Glutamatergic neuron (in vitro differentiated cells): ENCODE results near the gene ATG4C. TPM values are rescaled to one million over a fixed set of nuclear protein-coding genes. Genes with fewer than 3 reads are reported as not detected.
"Not testable (repeated sequence)": the region's sequence is repeated elsewhere in the genome, so short reads cannot be mapped to it uniquely, and the experiment has no call there.

Source experiments
- DNase-seq: peaks from one replicate; pipeline ENCODE4 v3.0.0; 2022
- H3K27ac Mint-ChIP-seq: one replicate; pipeline ENCODE4 v1.8.0; 2020; ENCODE audit warnings: mild to moderate bottlenecking, mixed read lengths, inconsistent platforms; ENCODE audit not compliant: unreplicated experiment
- H3K27me3 Mint-ChIP-seq: one replicate; pipeline ENCODE4 v1.8.0; 2020; ENCODE audit warnings: mild to moderate bottlenecking, moderate library complexity, mixed read lengths, inconsistent platforms; ENCODE audit not compliant: unreplicated experiment
- H3K36me3 Mint-ChIP-seq: one replicate; pipeline ENCODE4 v1.8.0; 2020; ENCODE audit warnings: mild to moderate bottlenecking, mixed read lengths, inconsistent platforms; ENCODE audit not compliant: unreplicated experiment
- H3K4me1 Mint-ChIP-seq: one replicate; pipeline ENCODE4 v1.8.0; 2020; ENCODE audit warnings: mild to moderate bottlenecking, low read depth, mixed read lengths, inconsistent platforms; ENCODE audit not compliant: unreplicated experiment
- H3K4me3 Mint-ChIP-seq: one replicate; pipeline ENCODE4 v1.8.0; 2020; ENCODE audit warnings: mild to moderate bottlenecking, mixed read lengths, inconsistent platforms; ENCODE audit not compliant: unreplicated experiment
- H3K9me3 Mint-ChIP-seq: one replicate; pipeline ENCODE4 v1.8.0; 2020; ENCODE audit warnings: mild to moderate bottlenecking, moderate library complexity, mixed read lengths, inconsistent platforms; ENCODE audit not compliant: unreplicated experiment
- CTCF ChIP-seq: fragments of 200-600 bp; sonication (generic); IDR thresholded peaks from one replicate; pipeline ENCODE4 v1.5.0; 2021; ENCODE audit not compliant: partially characterized antibody, unreplicated experiment
- total RNA-seq: library from RNA; stranded (reverse); fragmentation: NEBNext Ultra II Directional; extraction: Animal tissue kit (Norgen Biotek cat#: 25700); gene quantifications from one replicate; pipeline ENCODE4 v1.2.1, GENCODE V29; 2021; ENCODE audit not compliant: unreplicated experiment

ATG4C gene
- total RNA-seq, 1 donor from 2014 or later: 8.7 TPM

GRCh38 chr1:62746086-62746808 lies 37.7 kb upstream of the ATG4C start:
- H3K4me3 Mint-ChIP-seq: no peak overlapping the region
- no peak for DNase-seq
- H3K36me3 Mint-ChIP-seq: no peaks in the 10 kb centered on the region
- no peak overlapping the region for H3K27ac Mint-ChIP-seq
- H3K9me3 Mint-ChIP-seq: no peaks in the 10 kb centered on the region
- no peaks in the 10 kb centered on the region for H3K27me3 Mint-ChIP-seq
- H3K4me1 Mint-ChIP-seq: no peaks in the 10 kb centered on the region
- peak; percentile 42 for TF ChIP-seq CTCF

GRCh38 chr1:62746809-62747138 lies 37.2 kb upstream of the ATG4C start:
- DNase-seq: no peak

GRCh38 chr1:62753031-62753965 lies 30.6 kb upstream of the ATG4C start:
- Mint-ChIP-seq H3K36me3 (peaks cover 8% of the 10 kb centered on the region), H3K4me3 (no peak overlapping the region), H3K9me3 (peaks cover 2% of the 10 kb centered on the region), H3K4me1 (peaks cover 10% of the 10 kb centered on the region), H3K27me3 (peaks cover 3% of the 10 kb centered on the region), H3K27ac (no peak overlapping the region)
- no peak for DNase-seq
- TF ChIP-seq CTCF: no peak

More at GRCh38 chr1:62746809-62747138, 37.2 kb upstream of the ATG4C start:
- Mint-ChIP-seq H3K4me1 (no peaks in the 10 kb centered on the region), H3K4me3 (no peak overlapping the region), H3K36me3 (no peaks in the 10 kb centered on the region), H3K9me3 (no peaks in the 10 kb centered on the region), H3K27ac (no peak overlapping the region), H3K27me3 (no peaks in the 10 kb centered on the region)
- no peak for TF ChIP-seq CTCF

DNA sequence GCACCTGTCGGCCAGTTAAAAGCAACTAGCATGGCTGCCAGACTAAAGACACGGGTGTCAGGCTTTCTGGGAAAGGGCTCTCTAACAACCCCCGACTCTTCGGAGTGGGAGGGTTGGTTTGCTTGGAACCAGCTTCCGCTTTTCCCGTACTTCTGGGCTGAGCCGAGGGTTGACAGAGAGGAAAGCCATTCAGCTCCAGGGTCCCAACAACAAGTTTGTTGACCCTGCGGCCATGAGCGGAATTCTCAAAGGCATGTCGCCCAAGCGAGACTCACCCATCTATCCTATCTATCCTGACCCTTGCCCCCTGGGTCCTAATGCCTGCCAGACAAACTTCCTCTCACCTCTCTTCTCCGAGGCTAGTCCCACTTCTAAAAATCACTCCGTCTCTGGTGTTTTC lies 29.0 kb upstream of the ATG4C start:
- Mint-ChIP-seq H3K4me3 (peak overlapping the region; percentile 25), H3K4me1 (peaks cover 10% of the 10 kb centered on the region)
- H3K9me3 Mint-ChIP-seq, H3K27me3 Mint-ChIP-seq, DNase-seq, H3K36me3 Mint-ChIP-seq, H3K27ac Mint-ChIP-seq: not testable (repeated sequence)

- peaks cover 10% of the 10 kb centered on the region for H3K4me1 Mint-ChIP-seq
- H3K27ac Mint-ChIP-seq, H3K36me3 Mint-ChIP-seq, H3K27me3 Mint-ChIP-seq, H3K4me3 Mint-ChIP-seq, H3K9me3 Mint-ChIP-seq, DNase-seq: not testable (repeated sequence)
Observed at GRCh38 chr1:62756255-62756884, 27.6 kb upstream of the ATG4C start.

DNA sequence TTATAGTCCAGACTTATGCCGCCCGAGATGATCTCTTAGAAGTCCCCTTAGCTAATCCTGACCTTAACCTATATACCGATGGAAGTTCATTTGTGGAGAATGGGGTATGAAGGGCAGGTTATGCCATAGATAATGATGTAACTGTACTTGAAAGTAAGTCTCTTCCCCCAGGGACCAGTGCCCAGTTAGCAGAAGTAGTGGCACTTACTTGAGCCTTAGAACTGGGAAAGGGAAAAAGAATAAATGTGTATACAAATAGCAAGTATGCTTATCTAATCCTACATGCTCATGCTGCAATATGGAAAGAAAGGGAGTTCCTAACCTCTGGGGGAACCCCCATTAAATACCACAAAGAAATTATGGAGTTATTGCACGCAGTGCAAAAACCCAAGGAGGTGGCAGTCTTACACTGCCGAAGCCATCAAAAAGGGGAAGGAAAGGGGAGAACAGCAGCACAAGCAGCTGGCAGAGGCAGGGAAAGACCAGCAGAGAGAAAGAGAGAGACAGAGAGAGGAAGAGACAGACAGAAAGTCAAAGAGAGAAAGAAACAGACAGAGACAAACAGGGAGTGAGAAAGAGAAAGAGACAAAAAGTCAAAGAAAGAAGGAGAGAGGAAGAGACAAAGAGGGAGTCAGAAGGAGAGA lies 24.6 kb upstream of the ATG4C start:
- H3K9me3 Mint-ChIP-seq, DNase-seq, H3K27me3 Mint-ChIP-seq, H3K4me3 Mint-ChIP-seq, H3K27ac Mint-ChIP-seq: not testable (repeated sequence)
- peaks cover 10% of the 10 kb centered on the region for H3K4me1 Mint-ChIP-seq
- peaks cover 13% of the 10 kb centered on the region for H3K36me3 Mint-ChIP-seq

DNA sequence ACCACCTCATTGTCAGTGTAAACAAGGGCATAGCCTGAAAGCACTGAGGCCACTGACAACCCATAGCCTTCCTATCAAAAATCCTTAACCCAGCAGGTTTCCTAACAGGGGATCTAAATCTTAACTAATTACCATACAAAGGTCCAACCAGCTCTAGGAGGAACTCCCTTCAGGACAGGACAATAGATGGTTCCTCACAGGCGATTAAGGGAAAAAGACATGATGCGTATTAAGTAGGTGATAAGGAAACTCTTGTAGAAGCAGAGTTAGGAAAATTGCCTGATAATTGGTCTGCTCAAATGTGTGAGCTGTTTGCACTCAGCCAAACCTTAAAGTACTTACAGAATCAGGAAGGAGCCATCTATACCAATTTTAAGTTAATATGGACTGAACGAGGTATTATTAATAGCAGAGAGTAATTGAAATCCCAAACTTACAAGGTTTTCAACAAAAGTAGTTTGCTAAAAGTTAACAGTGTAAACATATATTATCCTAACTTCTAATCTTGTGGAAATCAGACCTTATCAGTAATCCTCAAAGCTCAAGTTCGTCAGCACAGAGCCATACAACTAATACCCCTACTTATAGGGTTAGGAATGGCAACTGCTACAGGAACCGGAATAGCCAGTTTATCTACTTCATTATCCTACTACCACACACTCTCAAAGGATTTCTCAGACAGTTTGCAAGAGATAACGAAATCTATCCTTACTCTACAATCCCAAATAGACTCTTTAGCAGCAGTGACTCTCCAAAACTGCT lies 23.7 kb upstream of the ATG4C start:
- H3K4me3 Mint-ChIP-seq, H3K27me3 Mint-ChIP-seq, DNase-seq, H3K36me3 Mint-ChIP-seq, H3K9me3 Mint-ChIP-seq, H3K27ac Mint-ChIP-seq: not testable (repeated sequence)
- H3K4me1 Mint-ChIP-seq: peaks cover 10% of the 10 kb centered on the region

GRCh38 chr1:62761223-62761870 lies 22.6 kb upstream of the ATG4C start:
- H3K27ac Mint-ChIP-seq, H3K4me3 Mint-ChIP-seq, H3K27me3 Mint-ChIP-seq, H3K4me1 Mint-ChIP-seq, H3K36me3 Mint-ChIP-seq, DNase-seq, H3K9me3 Mint-ChIP-seq: not testable (repeated sequence)
